GM12891 (cell line): ENCODE results near the gene SHC3.

ENCODE experiments used
- DNase-seq: peaks from one replicate; pipeline ENCODE4 v3.0.0; 2011; ENCODE audit warnings: low spot score; ENCODE audit not compliant: insufficient read length
- FAIRE-seq: peaks from 2 replicates; lab custom pipeline; 2011; peaks lifted over from hg19 to GRCh38; lab: Jason Lieb, UNC
- PAX5 ChIP-seq: IDR thresholded peaks from 2 replicates; pipeline ENCODE4 v1.6.1; 2011; ENCODE audit warnings: low read length, moderate library complexity, mild to moderate bottlenecking; ENCODE audit not compliant: insufficient read depth, severe bottlenecking
- POLR2A ChIP-seq: IDR thresholded peaks from 2 replicates; pipeline ENCODE4 v1.6.1; 2011; ENCODE audit warnings: low read depth, low read length, control low read depth
- POLR2AphosphoS5 ChIP-seq: IDR thresholded peaks from 2 replicates; pipeline ENCODE4 v1.6.1; 2011; ENCODE audit warnings: low read depth, low read length, control low read depth
- POU2F2 ChIP-seq: IDR thresholded peaks from 2 replicates; pipeline ENCODE4 v1.6.1; 2011; ENCODE audit warnings: low read depth, mild to moderate bottlenecking, control low read depth, low read length, moderate library complexity
- SPI1 ChIP-seq: IDR thresholded peaks from 2 replicates; pipeline ENCODE4 v1.6.1; 2011; ENCODE audit warnings: low read depth, low read length, control low read depth
- TAF1 ChIP-seq: IDR thresholded peaks from 2 replicates; pipeline ENCODE4 v1.6.1; 2011; ENCODE audit warnings: low read depth, low read length, control low read depth

The SHC3 gene

DNA sequence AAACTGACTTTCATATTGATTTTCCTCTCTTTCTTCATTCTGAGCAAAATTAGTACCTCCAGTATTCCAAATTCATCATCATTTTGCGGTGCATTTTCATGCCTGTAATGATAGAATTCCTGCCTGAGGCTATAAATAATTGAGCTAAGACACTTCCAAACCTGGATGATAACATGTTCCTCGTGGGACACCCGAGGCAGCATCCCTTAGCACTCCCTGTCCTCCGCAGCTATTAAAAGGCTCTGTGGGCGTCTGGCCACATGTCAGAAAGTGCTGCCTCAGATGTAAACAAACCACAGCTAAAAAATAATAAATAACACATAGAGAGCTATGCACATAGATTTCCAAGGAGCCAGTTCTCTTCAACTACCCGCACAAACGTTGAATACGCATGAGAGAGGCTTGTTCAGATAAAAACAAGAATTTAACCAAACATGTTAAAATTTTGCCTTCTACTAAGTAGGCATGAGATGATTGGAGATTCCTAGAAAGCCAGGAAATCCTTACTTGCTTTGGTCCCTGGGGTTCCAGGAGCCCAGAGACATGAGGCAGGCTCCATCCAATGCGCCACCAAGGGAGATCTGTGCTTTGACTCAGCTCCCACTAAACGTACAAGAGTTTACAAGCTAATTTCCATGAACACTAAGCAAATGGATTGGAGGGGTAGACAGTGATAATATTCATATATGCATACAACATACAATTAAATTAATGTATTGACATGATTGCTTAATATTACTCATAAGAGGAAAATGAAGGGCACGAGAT is 82.7 kb downstream of the SHC3 start:
- FAIRE-seq (no peak), DNase-seq (no peak)
- TF ChIP-seq POLR2A (no peak), SPI1 (no peak), PAX5 (no peak), TAF1 (no peak), POU2F2 (no peak), POLR2AphosphoS5 (no peak)

DNA sequence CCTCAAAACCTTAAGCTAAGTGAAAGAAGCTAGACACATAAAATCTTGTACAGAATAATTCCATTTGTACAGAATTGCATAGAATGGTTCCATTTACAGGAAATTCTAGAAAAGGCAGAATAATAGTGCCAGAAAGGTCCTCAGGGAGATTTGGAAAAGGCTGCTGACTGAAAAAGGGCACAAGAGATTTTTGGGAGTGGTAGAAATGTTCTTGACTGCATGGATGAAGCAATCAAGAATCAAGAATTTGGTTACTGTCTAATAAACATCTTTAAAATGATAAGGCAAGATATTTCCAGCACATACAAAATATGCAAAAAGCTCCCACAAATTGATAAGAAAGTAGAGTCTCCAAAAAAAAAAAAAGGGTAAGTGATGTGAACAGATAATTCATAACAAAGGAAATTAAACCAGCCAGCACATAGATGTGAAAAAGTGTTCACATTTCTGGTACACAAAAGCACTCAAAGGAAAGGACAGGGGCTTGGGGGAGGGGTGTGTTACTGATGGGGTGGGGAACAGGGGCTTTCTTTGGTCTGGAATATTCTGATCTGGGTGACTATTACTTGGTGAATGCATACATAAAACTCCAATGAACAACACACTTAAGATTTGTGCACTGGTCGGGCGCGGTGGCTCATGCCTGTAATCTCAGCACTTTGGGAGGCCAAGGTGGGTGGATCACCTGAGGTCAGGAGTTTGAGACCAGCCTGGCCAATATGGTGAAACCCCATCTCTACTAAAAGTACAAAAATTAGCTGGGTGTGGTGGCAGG is 85.2 kb downstream of the SHC3 start:
- DNase-seq: no peak
- TF ChIP-seq POLR2A (no peak), SPI1 (no peak), POU2F2 (no peak), TAF1 (no peak), PAX5 (no peak), POLR2AphosphoS5 (no peak)
- FAIRE-seq: no peak

DNA sequence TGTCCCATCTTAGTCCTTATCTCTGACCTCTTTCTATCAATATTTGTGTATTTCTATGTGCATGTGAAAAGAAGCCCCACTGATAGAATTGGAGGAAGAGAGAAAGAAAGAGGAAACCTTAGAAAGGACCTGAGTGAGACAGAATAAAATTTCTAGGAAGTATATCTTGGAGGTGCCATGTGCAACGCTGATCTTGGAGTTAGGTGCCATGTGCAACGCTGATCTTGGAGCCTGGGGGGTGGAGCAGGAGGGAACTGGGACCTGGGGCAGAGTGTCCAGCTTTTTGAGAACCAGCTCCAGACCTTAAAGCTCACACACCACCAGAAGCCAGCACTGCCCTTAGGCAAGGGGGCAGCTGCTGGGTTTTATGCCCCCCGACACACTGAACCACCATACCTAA is 89.4 kb downstream of the SHC3 start:
- FAIRE-seq (no peak), DNase-seq (no peak)
- TF ChIP-seq POLR2AphosphoS5 (no peak), POLR2A (no peak), PAX5 (no peak), SPI1 (no peak), POU2F2 (no peak), TAF1 (no peak)

DNA sequence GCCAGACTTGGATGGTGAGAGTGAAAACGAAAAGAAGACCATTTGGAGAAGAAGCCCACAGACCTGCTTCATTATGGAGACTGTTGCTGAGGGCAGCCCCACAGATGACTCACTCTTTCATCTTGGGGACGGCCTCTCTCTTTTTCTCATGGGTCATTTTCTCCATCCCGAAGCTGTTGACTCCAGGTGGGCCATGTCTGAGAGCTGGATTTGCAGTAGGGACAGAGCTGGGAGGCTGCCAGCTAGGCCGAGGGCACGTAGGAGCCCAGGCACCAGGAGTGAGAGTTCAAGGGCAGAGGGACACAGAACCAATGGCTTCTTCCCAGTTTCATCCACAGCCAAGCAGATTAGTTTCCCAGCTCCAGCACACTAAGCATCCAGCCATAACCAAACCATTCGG is 95.0 kb downstream of the SHC3 start:
- TF ChIP-seq POLR2A (no peak), POLR2AphosphoS5 (no peak), TAF1 (no peak), PAX5 (no peak), SPI1 (no peak), POU2F2 (no peak)
- no peak for DNase-seq
- no peak for FAIRE-seq

DNA sequence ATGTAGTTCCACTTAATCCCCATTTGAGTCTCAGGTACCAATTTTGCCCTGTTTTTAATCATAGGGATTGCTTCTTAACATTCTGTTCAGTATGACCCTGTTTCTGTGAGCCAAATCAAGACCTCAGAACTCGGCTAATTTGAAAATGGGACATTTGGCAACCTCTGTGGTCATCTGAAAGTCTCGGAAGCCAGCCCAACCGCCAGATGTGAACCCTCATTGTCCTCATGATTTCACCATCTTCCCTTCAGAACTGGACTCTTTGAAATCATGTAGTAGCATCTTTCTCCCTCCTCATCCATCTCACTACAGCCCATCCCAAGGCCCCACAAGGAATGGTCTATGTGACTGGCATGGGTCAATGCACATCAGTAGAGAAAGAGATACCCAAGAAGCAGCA is 98.4 kb downstream of the SHC3 start:
- no peak for FAIRE-seq
- TF ChIP-seq POU2F2: no peak
- no peak for TF ChIP-seq PAX5
- DNase-seq: no peak

DNA sequence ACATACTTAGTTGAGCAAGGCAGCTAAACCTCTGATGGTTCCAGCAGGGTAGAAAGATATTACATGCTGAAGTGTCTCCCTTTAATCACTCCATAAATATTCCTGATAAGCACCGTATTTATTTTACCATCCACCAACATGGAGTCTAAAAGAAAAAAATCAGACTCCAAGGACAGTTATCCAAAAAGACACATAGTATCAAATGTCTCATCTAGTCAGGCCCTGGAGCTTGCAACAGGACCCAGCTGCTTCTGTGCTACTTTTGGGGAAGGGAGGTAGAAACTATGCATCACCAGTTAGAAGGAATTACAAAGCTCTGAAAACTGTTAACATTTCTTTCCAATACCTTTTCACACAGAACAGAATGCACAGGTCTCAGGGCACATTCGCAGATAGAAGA is 99.2 kb downstream of the SHC3 start:
- FAIRE-seq: no peak
- no peak for DNase-seq
- TF ChIP-seq POLR2A: no peak
- TF ChIP-seq POU2F2: no peak
- TF ChIP-seq PAX5: no peak

DNA sequence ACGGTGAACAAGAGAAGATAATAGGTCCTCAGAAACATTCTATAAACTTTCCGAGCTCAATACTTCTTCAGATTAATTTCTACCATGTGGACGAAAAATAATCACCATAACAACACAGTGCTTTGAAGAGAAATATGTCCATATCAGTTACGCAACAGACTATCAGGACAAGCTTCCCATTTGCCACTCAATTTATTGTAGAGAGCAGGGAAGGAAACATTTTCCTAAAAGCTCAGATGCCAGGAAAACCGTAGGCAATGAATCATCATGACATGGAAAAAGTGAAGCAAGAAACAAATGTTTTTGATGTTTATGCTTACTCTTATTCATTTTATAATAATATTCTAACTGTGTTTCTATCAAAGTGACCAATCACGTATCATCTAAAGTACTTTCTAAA is 99.8 kb downstream of the SHC3 start:
- DNase-seq: no peak
- no peak for FAIRE-seq
- TF ChIP-seq POLR2AphosphoS5 (no peak), PAX5 (no peak), TAF1 (no peak), POLR2A (no peak), SPI1 (no peak), POU2F2 (no peak)

DNA sequence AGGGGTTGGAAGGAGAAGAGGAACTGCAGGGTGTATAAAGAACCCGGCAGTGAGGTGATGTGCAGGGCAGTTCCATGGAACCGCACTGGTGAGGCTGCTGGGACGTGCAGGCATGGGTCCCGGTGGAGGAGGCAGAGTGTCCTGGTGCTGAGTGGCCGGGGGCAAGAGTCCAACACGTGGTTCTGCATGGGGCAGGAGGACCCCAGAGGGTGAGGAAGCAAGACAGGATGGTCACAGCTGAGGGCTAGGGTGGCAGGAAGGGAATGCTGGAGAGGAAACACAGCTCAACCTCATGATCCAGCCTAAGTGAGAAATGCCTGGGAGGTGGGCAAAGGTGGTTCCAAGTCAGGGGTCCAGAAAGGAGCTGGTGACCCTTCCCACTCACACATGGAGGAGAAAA is 100.2 kb downstream of the SHC3 start:
- DNase-seq (no peak), FAIRE-seq (no peak)
- TF ChIP-seq PAX5 (no peak), POLR2AphosphoS5 (no peak), SPI1 (no peak), POLR2A (no peak), POU2F2 (no peak), TAF1 (no peak)

DNA sequence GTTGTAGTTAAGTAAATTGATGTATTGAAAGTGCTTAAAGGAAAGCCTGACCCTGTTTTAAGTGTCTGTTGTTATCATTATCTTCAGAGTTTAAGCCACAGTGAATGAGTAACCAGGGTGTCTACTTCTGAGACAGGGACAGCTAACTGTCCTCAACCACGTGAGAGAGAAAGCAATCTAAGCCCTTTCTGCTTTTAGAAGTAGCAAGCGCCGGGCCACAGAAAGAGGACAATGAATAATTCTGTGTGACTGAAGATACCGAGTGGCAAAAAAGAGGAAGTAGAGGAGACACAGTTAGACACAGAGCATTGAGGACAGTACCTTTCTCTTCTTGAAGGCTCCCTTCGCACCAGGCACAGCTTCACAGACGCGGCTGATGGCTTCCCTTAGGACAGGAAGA is 101.1 kb downstream of the SHC3 start:
- DNase-seq (no peak), FAIRE-seq (no peak)
- peak; percentile 42 for TF ChIP-seq SPI1
- no peak for TF ChIP-seq POLR2A

DNA sequence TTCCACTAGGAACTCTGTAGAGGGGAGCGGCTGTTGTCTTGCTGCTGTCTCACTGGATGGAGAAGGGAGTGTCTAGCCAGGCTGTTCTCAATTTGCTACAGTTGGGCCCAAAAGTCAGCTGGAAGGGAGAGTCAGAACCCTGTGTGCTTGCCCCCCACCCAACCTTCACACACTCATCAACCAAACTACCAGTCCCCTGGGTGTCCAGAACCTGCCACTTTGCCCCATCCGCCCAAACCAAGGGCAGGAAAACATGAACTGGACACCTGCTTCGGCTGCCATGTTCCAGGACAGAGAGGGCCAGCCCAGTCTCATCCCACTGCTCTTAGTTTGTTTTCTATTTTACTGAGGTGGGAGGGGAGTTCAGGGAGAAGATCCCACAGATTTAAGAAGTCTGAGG is 105.2 kb downstream of the SHC3 start:
- TF ChIP-seq TAF1: no peak
- no peak for TF ChIP-seq POU2F2
- no peak for TF ChIP-seq PAX5
- no peak for TF ChIP-seq POLR2AphosphoS5
- no peak for TF ChIP-seq POLR2A
- no peak for TF ChIP-seq SPI1
- FAIRE-seq: no peak
- no peak for DNase-seq
